H1 (cell line): ENCODE data around the gene SKAP1. TPM values are rescaled to one million over a fixed set of nuclear protein-coding genes. Genes with fewer than 3 reads are reported as not detected.
A peak's percentile ranks its signal among the peaks of the same experiment; 100 is the strongest.

ENCODE experiments used
- CTCF ChIA-PET: fragments of 300-600 bp; sonication (Branson Sonifier 250); formaldehyde crosslinking; loops from one replicate; lab custom pipeline; 2021; ENCODE audit not compliant: partially characterized antibody; lab: Charles Lee
- POLR2A ChIA-PET: fragments of 300-600 bp; sonication (Branson Sonifier 250); formaldehyde crosslinking; loops from one replicate; lab custom pipeline; 2021; ENCODE audit warnings: inconsistent platforms; ENCODE audit not compliant: partially characterized antibody; lab: Charles Lee
- DNase-seq, 2 experiments: peaks; one replicate each; pipeline versions ENCODE4 v3.0.0 to v3.0.0-alpha.2; 2010 to 2022; ENCODE audit warnings: low spot score in 2 of 2, low read depth in 1 of 2, mixed read lengths in 1 of 2
- FAIRE-seq: peaks from 2 replicates; lab custom pipeline; 2011; peaks lifted over from hg19 to GRCh38; lab: Jason Lieb, UNC
- H2AFZ ChIP-seq: 2 replicates; pipeline ENCODE4 v1.8.1; 2012; ENCODE audit warnings: low read length, inconsistent platforms
- H2AK5ac ChIP-seq: 2 replicates; pipeline ENCODE4 v1.6.1; 2013; ENCODE audit warnings: low read depth, low read length
- H2BK120ac ChIP-seq: replicated peaks from 2 replicates; pipeline ENCODE3; 2013; ENCODE audit warnings: low read depth, low read length, inconsistent platforms
- H2BK12ac ChIP-seq: 2 replicates; pipeline ENCODE4 v1.6.1; 2013; ENCODE audit warnings: low read depth, low read length
- H2BK15ac ChIP-seq: 2 replicates; pipeline ENCODE4 v1.6.1; 2013; ENCODE audit warnings: low read length
- H2BK20ac ChIP-seq: 2 replicates; pipeline ENCODE4 v1.6.1; 2013; ENCODE audit warnings: low read length
- H2BK5ac ChIP-seq: 2 replicates; pipeline ENCODE4 v1.6.1; 2013; ENCODE audit warnings: low read depth, low read length
- H3K14ac ChIP-seq: 2 replicates; pipeline ENCODE4 v1.6.1; 2013; ENCODE audit warnings: inconsistent platforms; ENCODE audit not compliant: insufficient read length
- H3K18ac ChIP-seq: 2 replicates; pipeline ENCODE4 v1.6.1; 2013; ENCODE audit warnings: low read length; ENCODE audit errors: extremely low read depth
- H3K23ac ChIP-seq: 2 replicates; pipeline ENCODE4 v1.6.1; 2013; ENCODE audit warnings: inconsistent platforms; ENCODE audit not compliant: insufficient read length
- H3K23me2 ChIP-seq: 2 replicates; pipeline ENCODE4 v1.6.1; 2013; ENCODE audit warnings: low read depth, low read length
- H3K27ac ChIP-seq: 2 replicates; pipeline ENCODE4 v1.6.1; 2011; ENCODE audit warnings: low read depth, low read length, inconsistent platforms
- H3K27me3 ChIP-seq, 4 experiments: replicated peaks in 1 of 4; 1 replicate in 1 of 4; 2 replicates in 3 of 4; pipeline versions ENCODE4 v1.6.1 to v1.8.1; 2011 to 2013; ENCODE audit warnings: low read length in 3 of 4, mild to moderate bottlenecking in 3 of 4, inconsistent platforms in 2 of 4, mixed read lengths in 2 of 4, moderate library complexity in 1 of 4; ENCODE audit not compliant: control insufficient read depth in 3 of 4, insufficient read depth in 3 of 4; ENCODE audit errors: extremely low read depth in 1 of 4
- H3K36me3 ChIP-seq, 4 experiments: 2 replicates each; pipeline versions ENCODE4 v1.6.1 to v1.8.1; 2011 to 2013; ENCODE audit warnings: mild to moderate bottlenecking in 4 of 4, low read length in 3 of 4, moderate library complexity in 2 of 4, control low read depth in 1 of 4, inconsistent platforms in 1 of 4; ENCODE audit not compliant: insufficient read depth in 4 of 4, control insufficient read depth in 2 of 4
- H3K4ac ChIP-seq: replicated peaks from 2 replicates; pipeline ENCODE3; 2013; ENCODE audit warnings: low read length, low read depth, mixed read lengths, inconsistent platforms; ENCODE audit not compliant: insufficient read length
- H3K4me1 ChIP-seq, 4 experiments: replicated peaks in 1 of 4; 1 replicate in 1 of 4; 2 replicates in 3 of 4; pipeline versions ENCODE4 v1.6.1 to v1.8.1; 2011 to 2013; ENCODE audit warnings: low read length in 3 of 4, inconsistent platforms in 2 of 4, mixed read lengths in 1 of 4; ENCODE audit not compliant: insufficient read depth in 4 of 4, control insufficient read depth in 3 of 4
- H3K4me2 ChIP-seq, 2 experiments: 2 replicates each; pipeline versions ENCODE4 v1.6.1 to v1.8.1; 2011 to 2013; ENCODE audit warnings: low read depth in 2 of 2, low read length in 2 of 2, control low read depth in 1 of 2, inconsistent platforms in 1 of 2, mild to moderate bottlenecking in 1 of 2; ENCODE audit not compliant: insufficient read depth in 1 of 2
- H3K4me3 ChIP-seq, 4 experiments: fragments of 200-600, 300-600 bp in 1 of 4; sonication (generic), shearing (Covaris generic), sonication (Bioruptor Twin) in 1 of 4; 2 replicates each; pipeline versions ENCODE4 v1.5.1 to v1.8.1; 2011 to 2016; ENCODE audit warnings: low read length in 4 of 4, low read depth in 3 of 4, control low read depth in 2 of 4, inconsistent platforms in 2 of 4, mild to moderate bottlenecking in 2 of 4, mixed read lengths in 1 of 4, moderate library complexity in 1 of 4; ENCODE audit not compliant: insufficient read depth in 2 of 4; ENCODE audit errors: extremely low read depth in 1 of 4
- H3K56ac ChIP-seq: replicated peaks from 2 replicates; pipeline ENCODE3; 2013; ENCODE audit warnings: low read depth, mild to moderate bottlenecking, mixed read lengths, low read length, inconsistent platforms; ENCODE audit not compliant: insufficient read length
- H3K79me1 ChIP-seq: 2 replicates; pipeline ENCODE4 v1.6.1; 2013; ENCODE audit warnings: low read depth, low read length, control low read depth
- H3K79me2 ChIP-seq, 2 experiments: 2 replicates each; pipeline versions ENCODE4 v1.6.1 to v1.8.1; 2012 to 2013; ENCODE audit warnings: low read length in 2 of 2, mild to moderate bottlenecking in 2 of 2, inconsistent platforms in 1 of 2; ENCODE audit not compliant: insufficient read depth in 2 of 2, control insufficient read depth in 1 of 2
- H3K9ac ChIP-seq, 4 experiments: replicated peaks in 1 of 4; 1 replicate in 1 of 4; 2 replicates in 3 of 4; pipeline versions ENCODE4 v1.6.1 to v1.8.1; 2011 to 2013; ENCODE audit warnings: low read depth in 3 of 4, low read length in 3 of 4, control low read depth in 2 of 4, mild to moderate bottlenecking in 2 of 4, moderate library complexity in 2 of 4, inconsistent platforms in 1 of 4; ENCODE audit errors: extremely low read depth in 1 of 4
- H3K9me3 ChIP-seq, 2 experiments: 2 replicates each; pipeline versions ENCODE4 v1.6.1 to v1.8.1; 2012 to 2013; ENCODE audit warnings: mild to moderate bottlenecking in 2 of 2, moderate library complexity in 2 of 2, control low read depth in 1 of 2, inconsistent platforms in 1 of 2, low read depth in 1 of 2, low read length in 1 of 2, mixed read lengths in 1 of 2; ENCODE audit not compliant: insufficient read depth in 2 of 2
- H4K20me1 ChIP-seq, 2 experiments: replicated peaks in 1 of 2; 2 replicates each; pipeline versions ENCODE3 to v1.8.1; 2011 to 2013; ENCODE audit warnings: inconsistent platforms in 2 of 2, low read length in 2 of 2, mild to moderate bottlenecking in 1 of 2; ENCODE audit not compliant: insufficient read depth in 2 of 2, control insufficient read depth in 1 of 2
- H4K5ac ChIP-seq: 2 replicates; pipeline ENCODE4 v1.6.1; 2013; ENCODE audit warnings: low read length, low read depth, mixed read lengths, inconsistent platforms; ENCODE audit not compliant: insufficient read length
- H4K8ac ChIP-seq: 2 replicates; pipeline ENCODE4 v1.8.0; 2013; ENCODE audit warnings: mild to moderate bottlenecking, moderate library complexity, low read length, inconsistent platforms; ENCODE audit not compliant: insufficient read depth; ENCODE audit errors: extremely low read depth
- H4K91ac ChIP-seq: replicated peaks from 2 replicates; pipeline ENCODE3; 2013; ENCODE audit warnings: low read length, mixed read lengths, inconsistent platforms; ENCODE audit not compliant: insufficient read length
- RAD21 ChIP-seq, 2 experiments: IDR thresholded peaks in 1 of 2; conservative IDR thresholded peaks in 1 of 2; 2 replicates each; pipeline ENCODE4 v1.6.1; 2011; ENCODE audit warnings: low read depth in 2 of 2, low read length in 2 of 2, improper control_type of control experiment in 1 of 2, inconsistent platforms in 1 of 2, mild to moderate bottlenecking in 1 of 2, moderate library complexity in 1 of 2
- TBP ChIP-seq: IDR thresholded peaks from 2 replicates; pipeline ENCODE4 v1.6.1; 2011; ENCODE audit warnings: low read depth, low read length, improper control_type of control experiment
- WGBS, 2 experiments: shearing (Covaris generic) in 1 of 2; methylation state at CpG; one replicate each; pipeline versions ENCODE4 v1.1.6 to v1.1.7; 2013 to 2015; ENCODE audit warnings: low lambda C conversion rate in 2 of 2, mixed read lengths in 2 of 2, inconsistent platforms in 1 of 2, low coverage in 1 of 2, missing lambda C conversion rate in 1 of 2; ENCODE audit not compliant: insufficient replicate concordance in 2 of 2, insufficient coverage in 1 of 2, insufficient read length in 1 of 2; ENCODE audit errors: extremely low coverage in 1 of 2, missing lambda C conversion rate in 1 of 2; 5-methylcytosine and 5-hydroxymethylcytosine counted together
- polyA plus RNA-seq, 7 experiments: library from polyadenylated mRNA; depleted of rRNA in 3 of 7; stranded (reverse) in 5 of 7; unstranded in 2 of 7; fragments of >200 nt in 5 of 7; fragments of 200-250 nt in 2 of 7; gene quantifications; 1 replicate in 5 of 7; 2 replicates in 1 of 7; 4 replicates in 1 of 7; pipeline versions ENCODE4 v1.2.1 to v1.2.3, GENCODE V29; 2011 to 2013; ENCODE audit warnings: missing spikeins in 2 of 7, mixed read lengths in 2 of 7
- total RNA-seq: library from RNA; stranded (reverse); fragmentation: NEBNext Ultra II Directional; extraction: Animal tissue kit (Norgen Biotek cat#: 25700); gene quantifications from 2 replicates; pipeline ENCODE4 v1.2.1, GENCODE V29; 2021
- TF ChIP-seq, protein P1 (sequence below), 3 experiments: IDR thresholded peaks; 1 replicate in 2 of 3; 2 replicates in 1 of 3; pipeline versions ENCODE4 v1.5.1 to v1.6.1; 2011; ENCODE audit warnings: low read length in 3 of 3, mild to moderate bottlenecking in 3 of 3, inconsistent platforms in 2 of 3, low read depth in 1 of 3, moderate library complexity in 1 of 3; ENCODE audit not compliant: insufficient read depth in 1 of 3; ENCODE audit errors: control extremely low read depth in 1 of 3
- TF ChIP-seq, protein P2 (sequence below): IDR thresholded peaks from 2 replicates; pipeline ENCODE4 v1.6.1; 2012; ENCODE audit warnings: inconsistent platforms

SKAP1 gene
- total and polyA plus RNA-seq, 2 of the 8 experiments (the other 6 are each of a cell fraction or from before 2014, with no cell fraction given): not detected

DNA sequence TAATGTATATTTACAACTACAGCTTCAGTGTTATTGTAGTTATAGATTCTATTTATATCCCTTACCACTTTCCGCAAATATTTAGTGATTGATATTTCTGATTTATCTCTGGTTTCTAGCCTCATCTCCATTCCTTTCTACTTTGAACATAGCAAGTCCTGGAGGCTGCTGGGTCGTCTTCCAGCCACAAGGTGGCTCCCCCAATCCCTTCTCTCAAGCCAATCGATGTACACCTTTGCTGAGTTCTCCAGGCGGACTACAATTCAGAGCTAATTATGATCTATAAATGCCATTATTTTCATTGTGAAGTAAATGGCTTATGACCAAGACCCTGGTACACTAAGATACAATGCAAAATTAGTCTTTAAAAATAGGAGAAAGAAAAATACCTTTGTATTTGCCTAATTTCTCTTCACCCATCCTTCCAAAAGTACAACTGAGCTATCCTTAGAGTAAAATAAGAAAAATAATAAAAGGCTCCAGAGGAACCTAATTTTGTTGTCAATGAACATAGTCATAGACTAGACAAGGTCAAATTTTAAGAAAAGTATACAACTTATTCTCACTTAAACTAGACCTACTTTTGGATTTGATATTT lies 122.1 kb downstream of the SKAP1 start:
- Histone ChIP-seq H3K4me3 (no peak overlapping the region), H3K14ac (no peak overlapping the region)
- FAIRE-seq: peak; percentile 81

More for the DNA sequence above, 122.1 kb downstream of the SKAP1 start:
- no peak overlapping the region for H3K9ac ChIP-seq
- DNase-seq: peak in 1 of 2 experiments; percentile 15
- no peak overlapping the region for H3K23ac ChIP-seq
- H3K56ac ChIP-seq: no peak overlapping the region
- no peaks in the 10 kb centered on the region for H3K79me1 ChIP-seq
- H3K23me2 ChIP-seq: no peaks in the 10 kb centered on the region
- H3K4me2 ChIP-seq: no peak overlapping the region
- no peak overlapping the region for H2BK120ac ChIP-seq
- H3K79me2 ChIP-seq: no peaks in the 10 kb centered on the region
- no peak overlapping the region for H3K18ac ChIP-seq
- no peak overlapping the region for H2BK5ac ChIP-seq
- no peaks in the 10 kb centered on the region for H3K36me3 ChIP-seq
- CTCF ChIA-PET: interaction anchor here (0.6 to 3.1 kb wide), 67 partner anchors 8 to 748 kb away, joined by 3 to 27 read pairs (median 4); partner anchors contain the start of genes HOXB5 and NFE2L1
- H3K4ac ChIP-seq: no peak overlapping the region
- H2BK20ac ChIP-seq: no peak overlapping the region
- TF ChIP-seq, protein P1, sequence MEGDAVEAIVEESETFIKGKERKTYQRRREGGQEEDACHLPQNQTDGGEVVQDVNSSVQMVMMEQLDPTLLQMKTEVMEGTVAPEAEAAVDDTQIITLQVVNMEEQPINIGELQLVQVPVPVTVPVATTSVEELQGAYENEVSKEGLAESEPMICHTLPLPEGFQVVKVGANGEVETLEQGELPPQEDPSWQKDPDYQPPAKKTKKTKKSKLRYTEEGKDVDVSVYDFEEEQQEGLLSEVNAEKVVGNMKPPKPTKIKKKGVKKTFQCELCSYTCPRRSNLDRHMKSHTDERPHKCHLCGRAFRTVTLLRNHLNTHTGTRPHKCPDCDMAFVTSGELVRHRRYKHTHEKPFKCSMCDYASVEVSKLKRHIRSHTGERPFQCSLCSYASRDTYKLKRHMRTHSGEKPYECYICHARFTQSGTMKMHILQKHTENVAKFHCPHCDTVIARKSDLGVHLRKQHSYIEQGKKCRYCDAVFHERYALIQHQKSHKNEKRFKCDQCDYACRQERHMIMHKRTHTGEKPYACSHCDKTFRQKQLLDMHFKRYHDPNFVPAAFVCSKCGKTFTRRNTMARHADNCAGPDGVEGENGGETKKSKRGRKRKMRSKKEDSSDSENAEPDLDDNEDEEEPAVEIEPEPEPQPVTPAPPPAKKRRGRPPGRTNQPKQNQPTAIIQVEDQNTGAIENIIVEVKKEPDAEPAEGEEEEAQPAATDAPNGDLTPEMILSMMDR (IDR thresholded peaks at IDR 0.05; ENCODE audit: control extremely low read depth in 1 of 3, insufficient read depth in 1 of 3, low read depth in 1 of 3, low read length in 3 of 3): peak; percentile 78 to 87 (median 81)
- no peak for TF ChIP-seq TBP
- TF ChIP-seq, protein P2, sequence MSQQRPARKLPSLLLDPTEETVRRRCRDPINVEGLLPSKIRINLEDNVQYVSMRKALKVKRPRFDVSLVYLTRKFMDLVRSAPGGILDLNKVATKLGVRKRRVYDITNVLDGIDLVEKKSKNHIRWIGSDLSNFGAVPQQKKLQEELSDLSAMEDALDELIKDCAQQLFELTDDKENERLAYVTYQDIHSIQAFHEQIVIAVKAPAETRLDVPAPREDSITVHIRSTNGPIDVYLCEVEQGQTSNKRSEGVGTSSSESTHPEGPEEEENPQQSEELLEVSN: no peak
- TF ChIP-seq RAD21 (IDR thresholded peaks at IDR 0.05 in 1 of 2, conservative IDR thresholded peaks at IDR 0.05 in 1 of 2; ENCODE audit: low read depth in 2 of 2, low read length in 2 of 2): peak; percentile 58 to 69
- H4K5ac ChIP-seq: no peak overlapping the region
- H3K27ac ChIP-seq: no peak overlapping the region
- POLR2A ChIA-PET: no interaction called here
- H2AK5ac ChIP-seq: no peak overlapping the region
- no peak overlapping the region for H2BK12ac ChIP-seq
- H3K9me3 ChIP-seq: no peaks in the 10 kb centered on the region
- no peak overlapping the region for H2AFZ ChIP-seq
- no peaks in the 10 kb centered on the region for H4K20me1 ChIP-seq
- H3K27me3 ChIP-seq: no peaks in the 10 kb centered on the region; a peak in 2 of 7 replicates
- no peak overlapping the region for H4K91ac ChIP-seq
- H4K8ac ChIP-seq: no peak overlapping the region
- 22% methylated on average over 4 of the region's 4 CpGs; no CpG with 5 or more reads in 1 of the 2 experiments for WGBS, 2 experiments
- no peaks in the 10 kb centered on the region for H3K4me1 ChIP-seq
- no peak overlapping the region for H2BK15ac ChIP-seq
